ENCODE measurements around the gene TUBA1A. TPM values are rescaled to one million over a fixed set of nuclear protein-coding genes. Genes with fewer than 3 reads are reported as not detected.
A peak's percentile ranks its signal among the peaks of the same experiment; 100 is the strongest.
"Not testable (repeated sequence)": the region's sequence is repeated elsewhere in the genome, so short reads cannot be mapped to it uniquely, and the experiment has no call there.

Gene TUBA1A
- total RNA-seq, 1 donor from 2014 or later: 1,025 TPM

DNA sequence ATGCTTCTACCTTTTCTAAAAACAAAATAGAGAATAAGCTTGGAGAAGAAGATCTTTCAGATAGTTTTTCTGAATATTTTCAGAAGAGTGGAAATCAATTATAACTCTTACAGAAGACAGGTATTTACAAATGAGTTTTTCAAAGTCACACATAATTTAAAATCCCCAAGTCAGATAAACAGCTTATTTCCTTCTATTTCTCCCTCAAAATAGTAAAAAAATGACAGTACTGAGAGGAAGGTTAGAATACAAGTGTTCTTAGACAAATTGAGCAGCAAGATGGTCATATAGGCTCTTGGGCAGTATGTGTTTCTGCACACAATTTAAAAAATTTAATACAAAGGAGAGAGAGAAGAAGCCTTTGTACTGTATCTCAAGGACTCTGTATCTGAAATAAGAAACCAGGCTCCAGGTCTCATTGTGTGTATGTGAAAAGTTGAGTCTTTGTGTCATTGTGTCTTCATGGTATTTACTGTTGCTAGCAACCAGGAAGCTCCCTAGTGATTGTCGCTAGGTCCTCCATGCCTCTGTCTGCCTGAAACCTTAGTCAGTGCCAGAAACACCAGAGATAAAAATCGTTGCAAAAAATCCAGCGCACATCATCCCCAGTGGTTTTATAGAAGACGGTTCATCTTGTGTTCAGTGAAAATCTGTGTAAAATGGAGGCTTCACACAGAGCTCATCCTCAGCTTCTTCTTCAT is 12.9 kb upstream of the TUBA1A start:
- TF ChIP-seq, protein P1, sequence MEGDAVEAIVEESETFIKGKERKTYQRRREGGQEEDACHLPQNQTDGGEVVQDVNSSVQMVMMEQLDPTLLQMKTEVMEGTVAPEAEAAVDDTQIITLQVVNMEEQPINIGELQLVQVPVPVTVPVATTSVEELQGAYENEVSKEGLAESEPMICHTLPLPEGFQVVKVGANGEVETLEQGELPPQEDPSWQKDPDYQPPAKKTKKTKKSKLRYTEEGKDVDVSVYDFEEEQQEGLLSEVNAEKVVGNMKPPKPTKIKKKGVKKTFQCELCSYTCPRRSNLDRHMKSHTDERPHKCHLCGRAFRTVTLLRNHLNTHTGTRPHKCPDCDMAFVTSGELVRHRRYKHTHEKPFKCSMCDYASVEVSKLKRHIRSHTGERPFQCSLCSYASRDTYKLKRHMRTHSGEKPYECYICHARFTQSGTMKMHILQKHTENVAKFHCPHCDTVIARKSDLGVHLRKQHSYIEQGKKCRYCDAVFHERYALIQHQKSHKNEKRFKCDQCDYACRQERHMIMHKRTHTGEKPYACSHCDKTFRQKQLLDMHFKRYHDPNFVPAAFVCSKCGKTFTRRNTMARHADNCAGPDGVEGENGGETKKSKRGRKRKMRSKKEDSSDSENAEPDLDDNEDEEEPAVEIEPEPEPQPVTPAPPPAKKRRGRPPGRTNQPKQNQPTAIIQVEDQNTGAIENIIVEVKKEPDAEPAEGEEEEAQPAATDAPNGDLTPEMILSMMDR (conservative IDR thresholded peaks at IDR 0.05; ENCODE audit: low read depth, low read length): no peak
- no peak overlapping the region for H3K4me3 ChIP-seq (ENCODE audit: low read depth, low read length)
- DNase-seq (ENCODE audit: low read depth): no peak

DNA sequence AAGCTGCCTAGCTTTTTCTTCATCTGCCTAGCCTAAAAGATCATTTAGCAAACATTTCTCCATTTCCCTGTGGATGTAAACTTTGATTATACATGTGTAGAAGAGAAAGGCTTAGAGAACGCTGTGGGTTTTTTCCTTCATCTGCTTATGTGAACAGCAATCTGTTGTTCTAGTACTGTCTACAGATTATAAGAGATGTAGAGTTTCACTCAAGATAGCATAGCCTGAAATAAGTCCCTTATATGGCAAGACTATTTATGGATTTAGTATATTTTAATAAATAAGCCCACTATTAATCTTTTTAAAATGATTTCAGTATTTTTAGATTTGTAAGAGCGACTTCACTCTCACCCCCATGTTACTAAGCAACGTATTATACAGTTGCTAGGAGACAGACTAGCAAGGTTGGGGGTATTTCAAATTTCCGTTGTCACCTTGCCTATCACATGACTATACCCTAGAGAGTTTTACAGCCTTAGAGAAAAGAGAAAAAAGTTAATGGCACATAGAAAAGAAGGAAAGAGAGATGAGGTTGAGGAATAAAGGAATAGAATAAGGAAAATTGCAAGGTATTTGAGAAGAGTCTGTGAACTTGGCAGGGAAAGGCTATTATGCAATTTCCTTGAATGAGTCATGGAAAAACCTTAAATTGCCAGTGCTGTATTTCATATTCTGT is 12.2 kb upstream of the TUBA1A start:
- TF ChIP-seq, protein P1 (conservative IDR thresholded peaks at IDR 0.05; ENCODE audit: low read depth, low read length): no peak
- H3K4me3 ChIP-seq (ENCODE audit: low read depth, low read length): no peak overlapping the region
- DNase-seq (ENCODE audit: low read depth): peak; percentile 66

DNA sequence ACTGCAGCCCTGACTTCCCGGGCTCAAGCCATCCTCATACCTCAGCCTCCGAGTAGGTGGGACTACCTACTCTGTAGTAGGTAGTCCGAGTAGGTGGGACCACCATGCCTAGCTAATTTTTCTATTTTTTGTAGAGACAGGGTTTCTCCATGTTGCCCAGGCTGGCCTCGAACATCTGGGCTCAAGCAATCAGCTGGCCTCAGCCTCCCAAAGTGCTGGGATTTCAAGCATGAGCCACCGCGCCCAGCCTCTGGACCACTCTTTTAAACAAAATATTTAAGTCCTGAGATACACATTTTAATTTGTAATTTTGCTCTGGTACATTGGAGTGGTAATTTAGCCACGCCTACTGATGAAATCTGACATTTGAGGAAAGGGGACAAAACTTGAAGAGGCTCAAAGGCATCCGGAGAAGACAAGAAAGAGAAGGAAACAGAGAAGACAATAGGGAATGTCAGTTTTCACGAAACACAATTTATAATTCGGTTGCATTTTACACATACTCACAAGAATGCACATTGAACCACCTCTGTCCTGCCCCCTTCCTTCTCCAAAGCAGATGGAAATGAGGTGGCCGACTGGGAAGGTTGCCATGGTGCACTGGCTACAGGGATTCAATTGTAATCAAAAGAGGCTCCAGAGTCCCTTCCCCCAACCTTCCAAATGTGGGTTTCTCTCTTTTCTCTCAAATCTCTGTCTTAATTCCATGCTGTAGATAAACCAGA is 9.7 kb upstream of the TUBA1A start:
- DNase-seq (ENCODE audit: low read depth): no peak
- H3K4me3 ChIP-seq (ENCODE audit: low read depth, low read length): no peak overlapping the region
- TF ChIP-seq, protein P1 (conservative IDR thresholded peaks at IDR 0.05; ENCODE audit: low read depth, low read length): no peak

DNA sequence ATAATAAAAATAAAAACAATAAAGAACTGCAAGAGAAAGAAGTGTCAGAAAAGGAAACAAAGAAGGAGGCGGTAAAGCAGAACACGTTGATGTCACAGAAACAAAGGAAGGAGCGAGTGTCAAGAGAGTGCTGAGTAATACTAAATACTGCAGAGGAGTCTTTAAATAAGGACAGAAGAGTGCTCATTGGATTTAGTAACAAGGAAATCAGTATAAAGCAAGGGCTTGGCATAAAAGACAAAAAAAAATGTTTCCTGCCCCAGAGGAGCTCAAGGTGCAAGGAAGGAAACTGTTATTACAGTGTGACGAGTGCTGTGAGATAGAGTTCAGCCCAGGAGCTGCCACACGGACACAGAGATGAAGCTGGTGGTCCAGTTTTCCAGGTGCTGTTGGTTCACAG is 8.4 kb upstream of the TUBA1A start:
- no peak for DNase-seq (ENCODE audit: low read depth)
- TF ChIP-seq, protein P1 (conservative IDR thresholded peaks at IDR 0.05; ENCODE audit: low read depth, low read length): no peak
- no peak overlapping the region for H3K4me3 ChIP-seq (ENCODE audit: low read depth, low read length)

DNA sequence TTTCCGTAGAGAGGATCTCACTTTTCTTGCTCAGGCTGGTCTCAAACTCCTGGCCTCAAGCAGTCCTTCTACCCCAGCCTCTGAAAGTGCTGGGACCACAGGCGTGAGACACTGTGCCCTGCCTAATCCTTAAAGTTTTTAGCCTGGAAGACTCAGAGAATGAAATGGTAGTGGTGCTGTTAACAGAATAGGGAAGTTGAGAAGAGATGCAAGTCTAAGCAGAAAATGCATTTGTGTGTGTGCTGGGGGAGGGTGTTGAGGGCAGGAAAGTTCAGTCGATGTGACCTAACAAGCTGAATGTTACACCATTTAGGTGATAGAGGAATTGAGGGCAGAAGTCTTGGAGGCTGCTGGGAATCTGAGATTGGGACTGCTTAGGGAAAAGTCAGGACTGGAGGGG is 6.9 kb upstream of the TUBA1A start:
- DNase-seq (ENCODE audit: low read depth): no peak
- no peak overlapping the region for H3K4me3 ChIP-seq (ENCODE audit: low read depth, low read length)
- TF ChIP-seq, protein P1 (conservative IDR thresholded peaks at IDR 0.05; ENCODE audit: low read depth, low read length): no peak

DNA sequence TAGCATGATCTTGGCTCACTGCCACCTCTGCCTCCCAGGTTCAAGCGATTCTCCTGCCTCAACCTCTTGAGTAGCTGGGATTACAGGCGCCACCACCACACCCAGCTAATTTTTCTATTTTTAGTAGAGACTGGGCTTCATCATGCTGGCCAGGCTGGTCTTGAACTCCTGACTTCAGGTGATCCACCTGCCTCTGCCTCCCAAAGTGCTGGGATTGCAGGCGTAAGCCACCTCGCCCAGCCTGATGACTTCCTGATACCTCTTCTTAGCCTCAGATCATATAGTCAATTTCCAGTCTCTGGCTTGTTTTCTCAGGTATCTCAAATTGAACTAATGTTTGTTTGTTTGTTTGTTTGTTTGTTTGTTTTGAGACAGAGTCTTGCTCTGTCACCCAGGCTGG is 4.9 kb upstream of the TUBA1A start:
- not testable (repeated sequence) for H3K4me3 ChIP-seq (ENCODE audit: low read depth, low read length); DNase-seq (ENCODE audit: low read depth)

DNA sequence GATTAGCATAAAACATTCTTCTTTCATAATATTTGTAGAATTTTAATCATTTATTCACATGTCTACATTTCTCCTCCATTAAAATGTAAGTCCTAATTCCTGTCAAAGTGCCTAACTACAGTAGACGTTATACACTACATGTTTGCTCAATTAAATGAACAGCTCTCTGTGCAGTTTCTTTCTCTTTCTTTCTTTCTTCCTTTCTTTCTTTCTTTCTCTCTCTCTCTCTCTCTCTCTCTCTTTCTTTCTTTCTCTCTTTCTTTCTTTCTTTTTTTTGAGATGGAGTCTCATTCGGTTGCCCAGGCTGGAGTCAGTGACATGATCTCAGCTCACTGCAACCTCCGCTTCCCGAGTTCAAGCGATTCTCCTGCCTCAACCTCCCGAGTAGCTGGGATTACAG is 2.6 kb upstream of the TUBA1A start:
- not testable (repeated sequence) for DNase-seq (ENCODE audit: low read depth); H3K4me3 ChIP-seq (ENCODE audit: low read depth, low read length)

Measured in epithelial cell of proximal tubule (primary cell).